Measurements from ENCODE around the gene GOLGA1.
"Not testable (repeated sequence)": the region's sequence is repeated elsewhere in the genome, so short reads cannot be mapped to it uniquely, and the experiment has no call there.

GOLGA1 gene

GRCh38 chr9:124972241-124972770 is 31.4 kb upstream of the GOLGA1 start:
- H3K9me3 ChIP-seq (ENCODE audit: severe bottlenecking), result no peaks in the 10 kb centered on the region
- H3K27ac ChIP-seq, result no peak overlapping the region
- H3K36me3 ChIP-seq, result peaks cover 46% of the 10 kb centered on the region
- TF ChIP-seq, protein P1, sequence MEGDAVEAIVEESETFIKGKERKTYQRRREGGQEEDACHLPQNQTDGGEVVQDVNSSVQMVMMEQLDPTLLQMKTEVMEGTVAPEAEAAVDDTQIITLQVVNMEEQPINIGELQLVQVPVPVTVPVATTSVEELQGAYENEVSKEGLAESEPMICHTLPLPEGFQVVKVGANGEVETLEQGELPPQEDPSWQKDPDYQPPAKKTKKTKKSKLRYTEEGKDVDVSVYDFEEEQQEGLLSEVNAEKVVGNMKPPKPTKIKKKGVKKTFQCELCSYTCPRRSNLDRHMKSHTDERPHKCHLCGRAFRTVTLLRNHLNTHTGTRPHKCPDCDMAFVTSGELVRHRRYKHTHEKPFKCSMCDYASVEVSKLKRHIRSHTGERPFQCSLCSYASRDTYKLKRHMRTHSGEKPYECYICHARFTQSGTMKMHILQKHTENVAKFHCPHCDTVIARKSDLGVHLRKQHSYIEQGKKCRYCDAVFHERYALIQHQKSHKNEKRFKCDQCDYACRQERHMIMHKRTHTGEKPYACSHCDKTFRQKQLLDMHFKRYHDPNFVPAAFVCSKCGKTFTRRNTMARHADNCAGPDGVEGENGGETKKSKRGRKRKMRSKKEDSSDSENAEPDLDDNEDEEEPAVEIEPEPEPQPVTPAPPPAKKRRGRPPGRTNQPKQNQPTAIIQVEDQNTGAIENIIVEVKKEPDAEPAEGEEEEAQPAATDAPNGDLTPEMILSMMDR (IDR thresholded peaks at IDR 0.05; ENCODE audit: low read depth, low read length), result no peak
- no peak for DNase-seq
- no peaks in the 10 kb centered on the region for H3K27me3 ChIP-seq (ENCODE audit: insufficient read depth, low read depth, severe bottlenecking)
- H3K4me3 ChIP-seq (ENCODE audit: low read depth, low read length), result no peak overlapping the region

- TF ChIP-seq, protein P1 (IDR thresholded peaks at IDR 0.05; ENCODE audit: low read depth, low read length), result no peak
- no peak for DNase-seq
- H3K4me3 ChIP-seq (ENCODE audit: low read depth, low read length), result no peak overlapping the region
- no peaks in the 10 kb centered on the region for H3K9me3 ChIP-seq (ENCODE audit: severe bottlenecking)
- H3K27ac ChIP-seq, result no peak overlapping the region
- peaks cover 34% of the 10 kb centered on the region for H3K36me3 ChIP-seq
- no peaks in the 10 kb centered on the region for H3K27me3 ChIP-seq (ENCODE audit: insufficient read depth, low read depth, severe bottlenecking)
These were observed 28.5 kb upstream of the GOLGA1 start for GRCh38 chr9:124969401-124969800.

- TF ChIP-seq, protein P1 (IDR thresholded peaks at IDR 0.05; ENCODE audit: low read depth, low read length), result no peak
- no peak overlapping the region for H3K4me3 ChIP-seq (ENCODE audit: low read depth, low read length)
- no peaks in the 10 kb centered on the region for H3K27me3 ChIP-seq (ENCODE audit: insufficient read depth, low read depth, severe bottlenecking)
- no peak for DNase-seq
- H3K9me3 ChIP-seq (ENCODE audit: severe bottlenecking), result no peaks in the 10 kb centered on the region
- H3K27ac ChIP-seq, result no peak overlapping the region
- peaks cover 30% of the 10 kb centered on the region for H3K36me3 ChIP-seq
These were observed 27.4 kb upstream of the GOLGA1 start for GRCh38 chr9:124968238-124968637.

DNA sequence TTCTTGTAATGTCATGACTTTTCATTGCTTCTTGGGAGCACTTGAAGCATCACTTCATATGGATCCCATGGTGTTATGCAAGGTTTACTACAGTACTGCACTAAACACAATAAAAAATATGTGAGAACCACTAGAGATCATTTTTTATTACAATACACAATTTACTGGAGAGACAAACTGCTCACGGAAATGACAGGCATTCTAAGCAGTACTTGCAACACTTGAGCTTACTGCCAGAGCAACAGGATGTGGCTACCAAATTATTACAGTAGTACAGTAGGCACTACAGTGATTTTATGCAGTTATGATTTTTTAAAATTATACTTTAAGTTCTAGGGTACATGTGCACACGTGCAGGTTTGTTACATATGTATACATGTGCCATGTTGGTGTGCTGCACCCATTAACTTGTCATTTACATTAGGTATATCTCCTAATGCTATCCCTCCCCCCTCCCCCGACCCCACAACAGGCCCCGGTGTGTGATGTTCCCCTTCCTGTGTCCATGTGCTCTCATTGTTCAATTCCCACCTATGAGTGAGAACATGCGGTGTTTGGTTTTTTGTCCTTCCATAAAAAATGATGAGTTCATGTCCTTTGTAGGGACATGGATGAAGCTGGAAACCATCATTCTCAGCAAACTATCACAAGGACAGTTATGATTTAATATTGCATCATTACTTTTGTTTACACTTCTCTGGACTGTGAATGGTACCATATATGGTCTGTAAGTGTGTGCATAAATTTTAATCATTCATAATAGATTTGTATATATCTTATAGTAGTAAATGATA is 25.1 kb upstream of the GOLGA1 start:
- H3K27ac ChIP-seq; DNase-seq; H3K9me3 ChIP-seq (ENCODE audit: severe bottlenecking); H3K27me3 ChIP-seq (ENCODE audit: insufficient read depth, low read depth, severe bottlenecking); H3K4me3 ChIP-seq (ENCODE audit: low read depth, low read length): not testable (repeated sequence)
- peaks cover 16% of the 10 kb centered on the region for H3K36me3 ChIP-seq

- TF ChIP-seq, protein P1 (IDR thresholded peaks at IDR 0.05; ENCODE audit: low read depth, low read length), result no peak
- H3K27me3 ChIP-seq (ENCODE audit: insufficient read depth, low read depth, severe bottlenecking), result no peaks in the 10 kb centered on the region
- H3K4me3 ChIP-seq (ENCODE audit: low read depth, low read length), result no peak overlapping the region
- H3K27ac ChIP-seq, result peak overlapping the region; percentile 52
- H3K36me3 ChIP-seq, result peaks cover 4% of the 10 kb centered on the region; the same call in 1 of the 2 replicates
- no peak for DNase-seq
- no peaks in the 10 kb centered on the region for H3K9me3 ChIP-seq (ENCODE audit: severe bottlenecking)
These were observed 23.7 kb upstream of the GOLGA1 start for GRCh38 chr9:124964604-124965003.

DNA sequence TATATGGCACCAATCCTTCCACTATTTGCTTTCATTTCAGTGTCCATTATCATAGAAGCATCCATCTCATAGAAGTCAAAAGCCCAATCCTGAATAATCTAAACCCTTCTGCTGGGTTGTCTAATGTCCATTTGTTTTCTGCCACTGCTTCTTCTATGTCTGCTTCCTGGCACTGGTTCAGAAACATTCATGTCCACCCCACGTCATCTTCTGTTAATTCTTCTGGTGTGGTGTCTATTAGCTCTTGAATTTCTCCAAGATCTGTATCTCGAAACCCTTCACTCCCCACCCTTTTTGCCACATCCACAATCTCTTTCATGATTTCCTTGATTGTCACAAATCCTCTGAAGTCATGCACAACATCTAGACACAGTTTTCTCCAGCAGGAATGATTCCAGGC is 23.2 kb upstream of the GOLGA1 start:
- Histone ChIP-seq H3K27ac (peak overlapping the region; percentile 52), H3K27me3 (ENCODE audit: insufficient read depth, low read depth, severe bottlenecking) (no peaks in the 10 kb centered on the region), H3K36me3 (peaks cover 4% of the 10 kb centered on the region; the same call in 1 of the 2 replicates), H3K4me3 (ENCODE audit: low read depth, low read length) (no peak overlapping the region), H3K9me3 (ENCODE audit: severe bottlenecking) (no peaks in the 10 kb centered on the region)
- no peak for DNase-seq
- TF ChIP-seq, protein P1 (IDR thresholded peaks at IDR 0.05; ENCODE audit: low read depth, low read length), result no peak

Data from WERI-Rb-1 (cell line).